Nephron (organoid): ENCODE data around the gene PPP1R13B.

Experiments used
- H3K27ac Mint-ChIP-seq, 3 experiments: 2 replicates each; pipeline ENCODE4 v1.8.0; 2020; ENCODE audit warnings: mixed read lengths in 3 of 3, mild to moderate bottlenecking in 2 of 3, moderate library complexity in 1 of 3
- H3K27me3 Mint-ChIP-seq: 2 replicates; pipeline ENCODE4 v1.8.0; 2021; ENCODE audit warnings: low read depth, mild to moderate bottlenecking, moderate library complexity, mixed read lengths
- H3K36me3 Mint-ChIP-seq: 2 replicates; pipeline ENCODE4 v1.8.0; 2020; ENCODE audit warnings: low read depth, mixed read lengths
- H3K4me1 Mint-ChIP-seq: 2 replicates; pipeline ENCODE4 v1.8.0; 2020; ENCODE audit warnings: mixed read lengths
- H3K4me3 Mint-ChIP-seq, 3 experiments: 2 replicates each; pipeline ENCODE4 v1.8.0; 2020; ENCODE audit warnings: mild to moderate bottlenecking in 3 of 3, mixed read lengths in 3 of 3, moderate library complexity in 2 of 3
- H3K9me3 Mint-ChIP-seq: 2 replicates; pipeline ENCODE4 v1.8.0; 2020; ENCODE audit warnings: mixed read lengths
- CTCF ChIP-seq, 3 experiments: fragments of 200-600 bp; sonication (generic); IDR thresholded peaks; one replicate each; pipeline ENCODE4 v1.5.0; 2021; ENCODE audit warnings: antibody characterized with exemption in 3 of 3; ENCODE audit not compliant: unreplicated experiment in 3 of 3

Gene PPP1R13B

DNA sequence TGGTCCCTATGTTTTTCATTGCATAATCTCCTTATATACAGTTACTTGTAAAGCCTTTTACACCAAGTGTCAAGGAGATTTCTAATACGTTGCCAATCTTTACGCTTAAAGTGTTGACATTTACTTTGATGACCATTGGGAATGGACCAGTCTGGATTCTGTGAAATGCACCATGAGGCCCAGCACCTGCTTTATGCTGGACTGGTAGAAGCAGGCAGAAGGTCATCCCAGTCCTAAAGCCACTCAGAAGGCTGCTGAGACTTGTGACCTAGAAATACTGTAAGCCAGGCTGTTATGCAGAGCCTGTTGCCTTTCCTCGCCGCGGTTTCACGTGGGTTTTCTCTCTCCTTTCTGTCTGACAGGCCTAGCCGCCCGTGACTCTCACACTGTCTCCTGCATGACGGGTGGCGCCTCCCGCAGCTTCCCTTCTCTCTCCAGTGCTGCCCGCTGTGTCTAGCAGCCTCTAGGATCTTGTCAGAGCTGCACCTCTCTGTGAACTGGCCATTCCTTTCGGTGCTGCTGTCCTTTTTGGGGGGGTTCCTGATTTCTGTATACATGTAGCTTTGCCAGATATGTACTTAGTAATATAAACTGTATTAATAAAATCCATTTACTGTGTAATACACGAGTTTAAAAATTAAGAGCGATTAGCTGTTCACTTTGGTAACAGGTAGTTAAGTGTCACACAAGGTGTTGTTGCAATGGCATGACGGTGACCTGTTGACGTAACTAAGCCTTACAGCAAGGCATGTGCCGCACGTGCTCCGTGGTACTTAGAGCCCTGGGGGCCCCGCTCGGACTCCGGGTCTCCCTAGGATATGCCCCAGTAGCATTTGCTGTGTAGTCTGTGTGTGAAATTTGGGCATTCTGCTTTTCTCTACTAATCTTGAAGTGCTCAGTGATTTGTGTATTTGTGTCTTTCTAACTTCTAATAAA lies 161.8 kb downstream of the PPP1R13B start:
- no peak for TF ChIP-seq CTCF (IDR thresholded peaks at IDR 0.05; ENCODE audit: unreplicated experiment in 3 of 3)
- H3K27me3 Mint-ChIP-seq: no peaks in the 10 kb centered on the region
- peaks cover 57% of the 10 kb centered on the region for H3K36me3 Mint-ChIP-seq
- no peak overlapping the region for H3K4me3 Mint-ChIP-seq
- peak overlapping the region in 1 of 3 experiments; percentile 18 for H3K27ac Mint-ChIP-seq
- H3K4me1 Mint-ChIP-seq: peaks cover 16% of the 10 kb centered on the region
- no peaks in the 10 kb centered on the region for H3K9me3 Mint-ChIP-seq

GRCh38 chr14:103684871-103685270 lies 162.5 kb downstream of the PPP1R13B start:
- Mint-ChIP-seq H3K4me1 (peaks cover 16% of the 10 kb centered on the region), H3K9me3 (no peaks in the 10 kb centered on the region), H3K4me3 (no peak overlapping the region), H3K36me3 (peaks cover 56% of the 10 kb centered on the region), H3K27ac (no peak overlapping the region), H3K27me3 (no peaks in the 10 kb centered on the region)
- TF ChIP-seq CTCF (IDR thresholded peaks at IDR 0.05; ENCODE audit: unreplicated experiment in 3 of 3): no peak

- no peak for TF ChIP-seq CTCF (IDR thresholded peaks at IDR 0.05; ENCODE audit: unreplicated experiment in 3 of 3)
- Mint-ChIP-seq H3K4me3 (no peak overlapping the region), H3K4me1 (peaks cover 16% of the 10 kb centered on the region), H3K36me3 (peaks cover 57% of the 10 kb centered on the region), H3K27me3 (no peaks in the 10 kb centered on the region), H3K9me3 (no peaks in the 10 kb centered on the region), H3K27ac (no peak overlapping the region)
These were observed 162.9 kb downstream of the PPP1R13B start for GRCh38 chr14:103684471-103684870.
